ENCODE results near the gene XPR1.

DNA sequence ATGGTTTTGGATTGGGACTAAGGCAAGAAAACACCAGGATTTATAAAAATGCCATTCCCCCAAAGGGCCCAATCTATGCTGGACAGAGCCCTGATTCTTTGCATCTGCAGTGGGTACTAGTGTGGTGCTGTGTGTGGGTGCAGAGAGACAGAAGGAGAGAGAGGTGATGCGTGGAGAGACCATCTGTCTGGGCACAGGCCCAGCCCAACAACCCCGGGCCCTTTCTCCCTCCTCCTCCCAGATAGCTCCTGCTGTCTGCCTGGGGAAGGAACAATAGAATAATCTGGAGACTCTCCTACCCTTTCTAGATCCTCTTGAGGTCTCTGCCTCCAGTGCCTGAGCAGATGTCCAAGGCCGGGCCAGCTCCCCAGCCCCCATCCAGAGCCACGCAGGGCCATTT is 296.0 kb downstream of the XPR1 start:
- TF ChIP-seq CREB1 (IDR thresholded peaks at IDR 0.05) (no peak), CTCF (IDR thresholded peaks at IDR 0.05; ENCODE audit: control extremely low read depth in 1 of 3, insufficient read depth in 1 of 3, low read depth in 1 of 3, low read length in 3 of 3) (no peak), POLR2AphosphoS5 (IDR thresholded peaks at IDR 0.05; ENCODE audit: low read depth, low read length) (no peak), MAFK (IDR thresholded peaks at IDR 0.05; ENCODE audit: low read depth, low read length) (no peak), RNF2 (IDR thresholded peaks at IDR 0.05; ENCODE audit: borderline replicate concordance, low read depth, low read length, missing control alignments, poor library complexity, severe bottlenecking) (no peak), ZNF274 (IDR thresholded peaks at IDR 0.05; ENCODE audit: borderline replicate concordance, extremely low read depth, low read length) (no peak), RAD21 (IDR thresholded peaks at IDR 0.05 in 1 of 2, conservative IDR thresholded peaks at IDR 0.05 in 1 of 2; ENCODE audit: low read depth in 2 of 2, low read length in 2 of 2) (no peak), RFX5 (IDR thresholded peaks at IDR 0.05; ENCODE audit: borderline replicate concordance, low read depth, low read length) (no peak), YY1 (IDR thresholded peaks at IDR 0.05; ENCODE audit: low read depth, low read length) (no peak), EP300 (IDR thresholded peaks at IDR 0.05; ENCODE audit: borderline replicate concordance in 1 of 2, low read depth in 2 of 2, low read length in 2 of 2) (no peak), CBX5 (IDR thresholded peaks at IDR 0.05; ENCODE audit: low read depth, low read length) (no peak)

Data from H1 (cell line).